ENCODE results near the gene ATRAID. TPM values are rescaled to one million over a fixed set of nuclear protein-coding genes. Genes with fewer than 3 reads are reported as not detected.

ATRAID gene
- total and polyA plus RNA-seq, 2 of the 8 experiments (the other 6 are each of a cell fraction or from before 2014, with no cell fraction given): 109 to 280 TPM

GRCh38 chr2:27182346-27182745 lies 29.5 kb upstream of the ATRAID start (continued):
- TF ChIP-seq CHD7 (IDR thresholded peaks at IDR 0.05; ENCODE audit: insufficient replicate concordance, low read length) (no peak), MAX (IDR thresholded peaks at IDR 0.05) (no peak), CBX8 (IDR thresholded peaks at IDR 0.05; ENCODE audit: borderline replicate concordance, low read depth, low read length) (no peak), ATF3 (IDR thresholded peaks at IDR 0.05; ENCODE audit: insufficient read depth, low read depth, low read length) (no peak), HDAC2 (IDR thresholded peaks at IDR 0.05; ENCODE audit: borderline replicate concordance in 1 of 2, low read depth in 2 of 2, low read length in 2 of 2) (no peak), JUND (IDR thresholded peaks at IDR 0.05; ENCODE audit: low read length) (no peak), SIX5 (IDR thresholded peaks at IDR 0.05; ENCODE audit: low read depth, low read length) (no peak), RBBP5 (IDR thresholded peaks at IDR 0.05; ENCODE audit: borderline replicate concordance, low read depth, low read length) (no peak), GTF2F1 (IDR thresholded peaks at IDR 0.05; ENCODE audit: borderline replicate concordance, low read depth, low read length) (no peak)

Measured in H1 (cell line).